HepG2 (cell line): ENCODE data around the gene GRM4. TPM values are rescaled to one million over a fixed set of nuclear protein-coding genes. Genes with fewer than 3 reads are reported as not detected.

Source experiments
- BCL6 ChIP-seq: IDR thresholded peaks from 2 replicates; pipeline ENCODE4 v1.6.1; 2016; ENCODE audit warnings: missing genetic modification reagents, missing compliant biosample characterization
- CCAR2 ChIP-seq: fragments of 200-400 bp; formaldehyde crosslinking; optimal IDR thresholded peaks from 2 replicates; pipeline ENCODE3; 2018; ENCODE audit warnings: low read depth, mild to moderate bottlenecking, low read length, moderate library complexity
- CENPBD1 ChIP-seq: sonication (generic); formaldehyde crosslinking; IDR thresholded peaks from 2 replicates; pipeline ENCODE4 v1.8.0; 2022; ENCODE audit warnings: missing genetic modification reagents, low read depth, mild to moderate bottlenecking, borderline replicate concordance
- EZH2 ChIP-seq: conservative IDR thresholded peaks from 2 replicates; pipeline ENCODE4 v1.6.1; 2012; ENCODE audit warnings: mild to moderate bottlenecking, low read depth, low read length, moderate library complexity
- FIP1L1 ChIP-seq: fragments of 200-400 bp; formaldehyde crosslinking; IDR thresholded peaks from 2 replicates; pipeline ENCODE4 v1.6.1; 2018; ENCODE audit warnings: low read depth, mild to moderate bottlenecking, low read length, moderate library complexity, borderline replicate concordance; ENCODE audit not compliant: insufficient read depth
- GPBP1L1 ChIP-seq: sonication (generic); formaldehyde crosslinking; IDR thresholded peaks from 2 replicates; pipeline ENCODE4 v1.5.0; 2020; ENCODE audit warnings: mild to moderate bottlenecking, missing genetic modification reagents
- HDAC2 ChIP-seq: sonication (generic); formaldehyde crosslinking; IDR thresholded peaks from 2 replicates; pipeline ENCODE4 v1.4.0; 2020; ENCODE audit warnings: missing genetic modification reagents
- HNRNPK ChIP-seq: fragments of 200-400 bp; formaldehyde crosslinking; IDR thresholded peaks from 2 replicates; pipeline ENCODE4 v1.6.1; 2018; ENCODE audit warnings: low read length, low read depth, moderate library complexity, mild to moderate bottlenecking; ENCODE audit not compliant: poor library complexity, severe bottlenecking
- MBNL3 ChIP-seq: fragments of 250-450 bp; sonication (Bioruptor Pico); conservative IDR thresholded peaks from 2 replicates; pipeline ENCODE4 v1.8.0; 2022; ENCODE audit warnings: mild to moderate bottlenecking, inconsistent platforms
- MEF2D ChIP-seq: sonication (generic); formaldehyde crosslinking; IDR thresholded peaks from 2 replicates; pipeline ENCODE4 v1.5.1; 2020; ENCODE audit warnings: mild to moderate bottlenecking, missing genetic modification reagents
- SYNCRIP ChIP-seq: fragments of 200-400 bp; formaldehyde crosslinking; IDR thresholded peaks from 2 replicates; pipeline ENCODE4 v1.6.1; 2018; ENCODE audit warnings: mild to moderate bottlenecking, low read depth, low read length; ENCODE audit not compliant: insufficient read depth
- TMF1 ChIP-seq: sonication (generic); formaldehyde crosslinking; IDR thresholded peaks from 2 replicates; pipeline ENCODE4 v1.8.1; 2022; ENCODE audit warnings: low read depth, missing genetic modification reagents
- ZBTB20 ChIP-seq: sonication (generic); formaldehyde crosslinking; IDR thresholded peaks from 2 replicates; pipeline ENCODE4 v1.8.1; 2023; ENCODE audit warnings: missing genetic modification reagents, low read depth, mild to moderate bottlenecking, borderline replicate concordance
- ZC3H13 ChIP-seq: sonication (generic); formaldehyde crosslinking; IDR thresholded peaks from 2 replicates; pipeline ENCODE4 v1.8.1; 2023; ENCODE audit warnings: mild to moderate bottlenecking, missing genetic modification reagents, moderate library complexity
- ZNF10 ChIP-seq: sonication (generic); formaldehyde crosslinking; IDR thresholded peaks from 2 replicates; pipeline ENCODE4 v1.4.0; 2020; ENCODE audit warnings: mild to moderate bottlenecking, low read depth, missing genetic modification reagents, borderline replicate concordance
- ZNF253 ChIP-seq: sonication (generic); formaldehyde crosslinking; IDR thresholded peaks from 2 replicates; pipeline ENCODE4 v1.8.0; 2022; ENCODE audit warnings: mild to moderate bottlenecking, missing genetic modification reagents, borderline replicate concordance
- ZNF276 ChIP-seq: sonication (generic); formaldehyde crosslinking; IDR thresholded peaks from 2 replicates; pipeline ENCODE4 v1.4.0; 2020; ENCODE audit warnings: mild to moderate bottlenecking, low read depth, missing genetic modification reagents
- ZNF703 ChIP-seq: sonication (generic); formaldehyde crosslinking; IDR thresholded peaks from 2 replicates; pipeline ENCODE4 v1.5.1; 2020; ENCODE audit warnings: missing genetic modification reagents, mild to moderate bottlenecking, moderate library complexity, borderline replicate concordance
- ZSCAN5A ChIP-seq: sonication (generic); formaldehyde crosslinking; IDR thresholded peaks from 2 replicates; pipeline ENCODE4 v1.8.0; 2022; ENCODE audit warnings: mild to moderate bottlenecking, missing genetic modification reagents, borderline replicate concordance
- polyA plus RNA-seq, 8 experiments: library from polyadenylated mRNA; depleted of rRNA in 3 of 8; stranded (reverse) in 7 of 8; unstranded in 1 of 8; fragments of >200 nt; fragmentation: Illumina TruSeq in 4 of 8; extraction: Trizol in 4 of 8; gene quantifications; 2 replicates each; pipeline versions ENCODE4 v1.2.1 to v1.2.3, GENCODE V29; 2011 to 2016; ENCODE audit warnings: low read depth in 4 of 8, missing spikeins in 1 of 8, mixed read lengths in 1 of 8; ENCODE audit not compliant: insufficient read depth in 1 of 8
- total RNA-seq, 5 experiments: library from RNA; depleted of rRNA; stranded (reverse); fragments of >200 nt; fragmentation: Illumina TruSeq; extraction: Trizol; gene quantifications; 2 replicates each; pipeline ENCODE4 v1.2.3, GENCODE V29; 2016; ENCODE audit warnings: low read depth in 1 of 5
- TF ChIP-seq, protein P1 (sequence below): IDR thresholded peaks from 2 replicates; pipeline ENCODE4 v1.6.1; 2018; ENCODE audit warnings: missing genetic modification reagents, mild to moderate bottlenecking, missing compliant biosample characterization
- TF ChIP-seq, protein P2 (sequence below): IDR thresholded peaks from 2 replicates; pipeline ENCODE4 v1.6.1; 2016; ENCODE audit warnings: mild to moderate bottlenecking, missing biosample characterization, missing genetic modification reagents

The GRM4 gene
- total and polyA plus RNA-seq, 2 of the 13 experiments (the other 11 are each of a cell fraction or from before 2014, with no cell fraction given): not detected

- no peak for TF ChIP-seq EZH2
- no peak for TF ChIP-seq CCAR2
- TF ChIP-seq ZNF10 (CRISPR knock-in tag): no peak
- TF ChIP-seq FIP1L1: no peak
- peak; percentile 48; the same call in 1 of the 2 replicates for TF ChIP-seq ZBTB20
- no peak for TF ChIP-seq TMF1 (CRISPR knock-in tag)
- TF ChIP-seq ZC3H13: no peak
- no peak for TF ChIP-seq MBNL3 (CRISPR knock-in tag)
- TF ChIP-seq ZNF703 (CRISPR knock-in tag): no peak
- TF ChIP-seq, protein P1, sequence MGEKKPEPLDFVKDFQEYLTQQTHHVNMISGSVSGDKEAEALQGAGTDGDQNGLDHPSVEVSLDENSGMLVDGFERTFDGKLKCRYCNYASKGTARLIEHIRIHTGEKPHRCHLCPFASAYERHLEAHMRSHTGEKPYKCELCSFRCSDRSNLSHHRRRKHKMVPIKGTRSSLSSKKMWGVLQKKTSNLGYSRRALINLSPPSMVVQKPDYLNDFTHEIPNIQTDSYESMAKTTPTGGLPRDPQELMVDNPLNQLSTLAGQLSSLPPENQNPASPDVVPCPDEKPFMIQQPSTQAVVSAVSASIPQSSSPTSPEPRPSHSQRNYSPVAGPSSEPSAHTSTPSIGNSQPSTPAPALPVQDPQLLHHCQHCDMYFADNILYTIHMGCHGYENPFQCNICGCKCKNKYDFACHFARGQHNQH (CRISPR knock-in tag): 0 out of 2 replicates have a peak, but pooled peaks have one; percentile 47
- no peak for TF ChIP-seq GPBP1L1 (CRISPR knock-in tag)
- TF ChIP-seq ZSCAN5A (CRISPR knock-in tag): 0 out of 2 replicates have a peak, but pooled peaks have one; percentile 53
- 0 out of 2 replicates have a peak, but pooled peaks have one; percentile 28 for TF ChIP-seq ZNF253 (CRISPR knock-in tag)
- no peak for TF ChIP-seq SYNCRIP
- no peak for TF ChIP-seq ZNF276 (CRISPR knock-in tag)
- TF ChIP-seq CENPBD1 (CRISPR knock-in tag): no peak
- TF ChIP-seq HDAC2 (CRISPR knock-in tag): no peak
- TF ChIP-seq, protein P2, sequence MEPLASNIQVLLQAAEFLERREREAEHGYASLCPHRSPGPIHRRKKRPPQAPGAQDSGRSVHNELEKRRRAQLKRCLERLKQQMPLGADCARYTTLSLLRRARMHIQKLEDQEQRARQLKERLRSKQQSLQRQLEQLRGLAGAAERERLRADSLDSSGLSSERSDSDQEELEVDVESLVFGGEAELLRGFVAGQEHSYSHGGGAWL (CRISPR knock-in tag): peak; percentile 77; the same call in 1 of the 2 replicates
- TF ChIP-seq MEF2D (CRISPR knock-in tag): no peak
- no peak for TF ChIP-seq HNRNPK
- TF ChIP-seq BCL6: no peak
Measured at GRCh38 chr6:34115403-34115795, 30.5 kb downstream of the GRM4 start (continued).
